GF-D8 (cell line): ENCODE measurements around the gene OPRD1.
A peak's percentile ranks its signal among the peaks of the same experiment; 100 is the strongest.
"Not testable (repeated sequence)": the region's sequence is repeated elsewhere in the genome, so short reads cannot be mapped to it uniquely, and the experiment has no call there.

Experiments used
- DNase-seq: peaks from one replicate; lab custom pipeline; 2025; lab: John Stamatoyannopoulos, UW

Gene OPRD1

DNA sequence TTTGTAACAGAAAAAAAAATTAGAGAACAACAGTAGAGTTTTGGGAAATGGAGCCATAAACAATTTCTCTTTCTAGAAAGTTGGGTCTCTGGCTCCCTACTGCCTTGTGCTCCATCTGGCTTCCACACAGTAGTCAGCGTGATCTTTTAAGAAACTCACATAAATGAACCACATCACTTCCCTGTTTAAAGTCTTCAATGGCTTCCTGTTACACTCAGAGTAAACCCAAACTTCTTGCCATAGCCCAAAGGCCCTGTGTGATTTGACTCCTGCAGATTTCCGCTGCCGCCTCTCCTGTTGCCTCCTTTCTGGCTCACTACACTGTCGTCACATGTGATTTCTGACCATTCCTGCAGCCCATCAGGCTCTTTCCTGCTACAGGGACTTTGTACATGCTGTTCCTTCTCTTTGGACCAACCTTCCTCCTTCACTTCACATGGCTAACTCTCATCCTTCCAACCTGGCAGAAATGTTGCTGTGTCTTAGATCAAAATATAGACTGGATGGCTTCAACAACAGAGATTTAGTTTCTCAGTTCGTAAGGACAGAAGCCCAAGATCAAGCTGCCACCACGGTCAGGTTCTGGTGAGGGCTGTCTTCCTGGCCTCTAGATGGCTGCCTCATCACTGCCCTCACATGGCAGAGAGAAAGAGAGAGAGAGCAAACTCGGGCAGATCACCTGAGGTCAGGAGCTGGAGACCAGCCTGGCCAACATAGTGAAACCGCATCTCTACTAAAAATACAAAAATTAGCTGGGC, 34.0 kb downstream of the OPRD1 start:
- DNase-seq = peak; percentile 9

DNA sequence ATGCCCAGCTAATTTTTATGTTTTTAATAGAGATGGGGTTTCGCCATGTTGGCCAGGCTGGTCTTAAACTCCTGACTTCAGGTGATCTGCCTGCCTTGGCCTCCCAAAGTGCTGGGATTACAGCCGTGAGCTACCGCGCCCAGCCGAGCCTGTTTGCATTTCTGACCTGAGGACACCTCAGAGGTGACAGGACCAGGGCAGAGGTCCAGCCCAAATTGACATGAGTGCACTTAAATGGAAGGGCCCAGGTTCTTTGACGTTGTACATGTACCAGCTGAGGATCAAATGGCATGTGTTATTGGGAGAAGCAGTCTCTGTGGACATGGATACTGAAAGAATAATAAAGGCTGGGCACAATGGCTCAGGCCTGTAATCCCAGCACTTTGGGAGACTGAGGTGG, 35.2 kb downstream of the OPRD1 start:
- not testable (repeated sequence) for DNase-seq

- DNase-seq = no peak
Observed at GRCh38 chr1:28848416-28848815, 36.4 kb downstream of the OPRD1 start.

GRCh38 chr1:28853093-28853742, 41.2 kb downstream of the OPRD1 start:
- no peak for DNase-seq

- DNase-seq = not testable (repeated sequence)
Observed at GRCh38 chr1:28854406-28854805, 42.4 kb downstream of the OPRD1 start.

DNA sequence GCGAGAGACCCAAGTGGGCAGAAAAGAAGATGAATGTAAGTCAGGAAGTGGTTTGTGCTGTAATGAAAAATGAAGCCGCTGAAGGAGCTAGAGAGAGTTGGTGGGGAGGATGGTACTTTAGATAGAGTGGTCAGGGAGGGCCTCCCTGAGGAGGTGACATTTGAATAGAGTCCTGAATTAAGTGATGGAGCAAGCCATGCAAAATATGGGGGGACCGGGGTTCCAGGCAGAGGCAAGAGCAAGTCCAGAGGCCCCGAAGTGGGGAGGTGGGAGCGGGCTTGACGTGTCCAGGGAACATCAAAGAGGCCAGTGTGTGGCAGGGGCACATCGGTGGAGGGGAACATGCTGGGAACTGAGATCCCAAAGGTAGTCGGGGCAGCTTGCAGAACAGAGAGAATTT, 43.1 kb downstream of the OPRD1 start:
- DNase-seq = no peak

GRCh38 chr1:28855469-28855951, 43.5 kb downstream of the OPRD1 start:
- no peak for DNase-seq

GRCh38 chr1:28855969-28856368, 44.0 kb downstream of the OPRD1 start:
- no peak for DNase-seq

GRCh38 chr1:28860332-28861073, 48.5 kb downstream of the OPRD1 start:
- no peak for DNase-seq

- no peak for DNase-seq
Observed at GRCh38 chr1:28862571-28863403, 50.8 kb downstream of the OPRD1 start.

- DNase-seq = no peak
Observed at GRCh38 chr1:28864695-28865094, 52.7 kb downstream of the OPRD1 start.

DNA sequence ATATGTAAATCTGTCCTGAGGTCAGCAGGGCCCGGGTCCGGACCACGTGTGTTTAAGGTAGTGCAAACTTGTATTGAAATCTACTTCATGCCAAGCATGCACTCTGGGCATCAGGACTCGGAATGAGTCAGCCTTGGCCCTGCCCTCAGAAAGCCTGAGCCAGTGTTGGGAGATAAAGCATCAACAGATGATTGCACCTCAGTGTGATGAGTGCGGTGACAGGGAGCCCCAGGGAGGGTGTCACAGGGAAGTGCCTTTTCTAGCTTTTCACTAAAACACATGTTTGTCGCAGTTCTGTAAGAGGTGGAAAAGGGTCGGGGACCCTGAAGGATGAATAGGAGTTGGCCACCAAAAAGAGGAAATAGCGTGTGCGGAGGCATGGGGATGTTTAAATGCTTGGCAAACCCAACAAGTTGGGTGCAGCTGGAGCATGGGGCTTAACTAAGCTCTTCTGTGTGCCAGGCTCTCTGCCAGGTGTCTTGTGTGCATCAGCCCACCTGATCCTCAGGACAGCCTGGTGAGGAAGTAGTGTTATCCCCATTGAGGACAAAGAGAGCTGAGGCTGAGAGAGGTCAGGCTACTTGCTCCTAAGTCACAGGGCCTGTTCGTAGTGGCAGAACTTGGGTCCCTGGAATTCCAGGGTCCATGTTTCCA, 54.2 kb downstream of the OPRD1 start:
- no peak for DNase-seq

DNA sequence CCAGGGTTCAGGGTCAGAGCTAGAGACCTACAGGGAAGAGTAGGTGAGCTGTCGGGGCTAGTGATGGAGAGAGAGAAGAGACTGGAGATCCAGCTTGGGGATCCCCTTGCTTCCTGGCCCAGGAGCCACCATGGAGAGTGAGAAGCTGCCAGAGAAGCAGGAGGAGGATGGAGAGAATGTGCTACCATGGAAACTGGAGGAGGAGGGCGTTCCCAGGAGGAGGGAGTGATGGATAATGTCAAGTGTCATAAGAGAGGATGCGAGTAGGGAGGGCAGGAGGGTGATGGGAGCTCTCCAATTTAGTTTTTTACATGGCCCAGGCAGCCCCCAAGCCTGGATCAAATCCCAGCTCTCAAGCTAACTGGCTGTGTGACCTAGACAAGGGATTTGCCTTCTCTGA, 55.9 kb downstream of the OPRD1 start:
- no peak for DNase-seq

GRCh38 chr1:28869952-28870351, 58.0 kb downstream of the OPRD1 start:
- DNase-seq = no peak

DNA sequence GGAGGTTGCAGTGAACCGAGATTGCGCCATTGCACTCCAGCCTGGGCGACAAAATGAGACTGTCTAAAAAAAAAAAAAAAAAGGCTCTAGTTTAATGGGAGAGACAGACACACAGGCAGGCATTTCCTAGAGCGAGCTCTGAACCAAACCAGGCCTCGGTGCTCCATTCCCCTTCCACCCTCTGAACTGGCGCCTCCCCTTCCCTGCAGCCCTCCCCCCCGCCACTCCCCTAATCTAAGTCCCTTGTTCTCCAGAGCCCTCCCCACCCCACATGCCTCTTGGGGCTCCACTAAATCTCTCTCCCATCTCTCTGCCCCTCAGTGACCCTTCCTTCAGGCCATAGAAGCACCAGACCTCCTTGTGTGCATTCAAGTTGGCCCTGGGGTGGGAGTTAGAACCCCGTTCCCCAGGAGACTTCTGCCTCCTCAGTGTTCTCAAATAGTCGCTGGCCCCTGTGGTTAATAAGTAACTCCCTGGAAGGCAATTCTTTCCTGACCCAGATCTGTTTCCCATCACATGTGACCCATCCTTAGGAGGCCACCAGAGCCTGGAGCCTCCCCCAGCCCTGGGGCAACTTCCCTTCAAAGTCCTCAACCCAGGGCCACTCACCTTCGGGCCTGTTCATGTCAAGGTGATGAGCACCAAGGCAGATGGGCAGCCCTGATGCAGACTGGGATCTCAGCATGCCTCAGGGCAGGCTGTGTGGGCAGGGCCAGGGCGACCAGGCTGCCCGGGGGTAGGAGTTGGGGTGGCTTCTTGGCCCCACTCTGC, 59.8 kb downstream of the OPRD1 start:
- no peak for DNase-seq

GRCh38 chr1:28875134-28875533, 63.2 kb downstream of the OPRD1 start:
- DNase-seq = peak; percentile 24

DNA sequence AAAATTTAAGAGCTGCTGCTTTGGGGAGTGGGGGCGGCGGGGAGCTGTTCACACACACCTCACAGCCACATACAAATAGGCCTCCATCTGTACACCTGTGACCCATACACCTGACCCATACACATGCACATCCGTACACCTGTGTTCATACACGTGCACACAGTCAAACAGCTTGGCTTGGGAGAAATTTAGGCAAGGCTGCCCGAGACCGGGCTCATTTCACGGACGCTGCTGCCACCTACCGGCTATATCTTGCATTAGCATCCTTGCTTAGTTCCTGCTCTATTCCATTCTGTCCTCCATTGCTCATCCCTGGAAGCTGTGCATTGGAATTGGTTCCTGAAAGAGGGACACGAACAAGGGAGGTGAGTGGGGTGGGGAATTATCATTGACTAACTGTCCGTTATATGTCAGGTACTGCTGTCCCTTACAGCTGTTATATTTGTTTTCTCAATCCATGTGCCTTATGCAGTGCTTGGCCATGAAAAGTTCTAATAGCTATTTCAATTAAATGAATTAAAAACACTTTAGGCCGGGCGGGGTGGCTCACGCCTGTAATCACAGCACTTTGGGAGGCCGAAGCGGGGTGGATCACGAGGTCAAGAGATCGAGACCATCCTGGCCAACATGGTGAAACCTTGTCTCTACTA, 65.3 kb downstream of the OPRD1 start:
- peak; percentile 24 for DNase-seq

GRCh38 chr1:28878796-28879195, 66.8 kb downstream of the OPRD1 start:
- DNase-seq = no peak

DNA sequence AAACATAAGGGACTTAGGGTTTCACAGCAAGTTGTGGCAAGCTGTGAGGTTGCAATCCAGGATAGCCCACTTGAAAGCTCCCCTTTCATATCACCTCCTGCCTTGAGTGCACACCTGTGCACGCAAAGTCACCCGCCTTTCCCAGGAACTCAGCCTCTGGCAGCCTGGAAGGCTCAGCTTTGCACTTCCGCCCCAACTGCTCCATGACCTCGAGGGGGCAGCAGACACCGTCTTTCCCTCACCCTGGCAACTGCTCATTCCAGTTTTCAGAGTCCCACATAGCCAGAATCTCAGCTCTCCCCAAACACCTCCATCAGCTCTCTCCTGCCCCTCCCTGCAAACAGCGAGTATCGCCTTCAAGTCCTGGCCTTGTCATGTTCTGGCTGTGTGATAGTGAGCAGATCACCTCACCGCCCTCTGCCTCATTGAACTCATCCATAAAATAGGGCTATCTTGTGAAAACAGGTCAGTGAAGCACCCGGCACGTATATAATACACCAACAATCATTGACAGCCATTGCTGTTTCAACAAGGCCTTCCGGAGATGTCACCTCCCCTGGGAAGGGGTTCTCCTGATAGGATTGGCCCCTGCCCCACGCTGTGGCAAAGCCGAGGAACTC, 70.1 kb downstream of the OPRD1 start:
- DNase-seq = peak; percentile 43

DNA sequence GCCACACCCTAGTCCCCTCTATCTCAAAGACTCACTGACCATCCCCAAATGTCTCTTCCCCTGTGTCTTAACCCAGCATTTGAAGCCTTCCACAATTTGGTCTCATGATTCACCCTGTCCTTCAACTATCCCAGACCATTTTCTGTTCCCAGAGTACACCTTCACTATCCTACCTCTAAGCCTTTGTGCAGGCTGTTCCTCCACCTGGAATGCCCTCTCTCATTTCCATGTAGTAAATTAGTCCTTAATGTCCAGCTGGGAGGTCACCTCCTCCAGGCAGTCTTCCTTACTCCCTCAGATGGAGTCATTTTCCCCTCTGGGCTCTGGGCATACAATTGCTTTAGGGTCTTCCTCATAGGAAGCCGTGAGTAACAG, 71.3 kb downstream of the OPRD1 start:
- no peak for DNase-seq
